Activated CD4-positive, alpha-beta T cell treated with anti-CD3 and anti-CD28 coated beads, Interleukin-2, amount 10 ng/mL, durations not matched to agents 7 days and 5 days (primary cell): ENCODE data around the gene C16orf74. TPM values are rescaled to one million over a fixed set of nuclear protein-coding genes. Genes with fewer than 3 reads are reported as not detected.

Source experiments
- CTCF ChIA-PET: fragments of 350-600 bp; sonication (Branson Sonifier 250); formaldehyde crosslinking; loops from one replicate; lab custom pipeline; 2021; ENCODE audit warnings: antibody characterized with exemption; lab: Charles Lee
- POLR2A ChIA-PET: fragments of 350-600 bp; sonication (Branson Sonifier 250); formaldehyde crosslinking; loops from one replicate; lab custom pipeline; 2021; ENCODE audit warnings: antibody characterized with exemption; lab: Charles Lee
- DNase-seq: peaks from one replicate; pipeline ENCODE4 v3.0.0-alpha.2; 2020
- H3K27ac Mint-ChIP-seq: one replicate; pipeline ENCODE4 v1.8.0; 2021; ENCODE audit warnings: mild to moderate bottlenecking, moderate library complexity, mixed read lengths
- H3K27me3 Mint-ChIP-seq: one replicate; pipeline ENCODE4 v1.8.0; 2021; ENCODE audit warnings: mixed read lengths
- H3K36me3 Mint-ChIP-seq: one replicate; pipeline ENCODE4 v1.8.0; 2021; ENCODE audit warnings: low read depth, mixed read lengths
- H3K4me1 Mint-ChIP-seq: one replicate; pipeline ENCODE4 v1.8.0; 2021; ENCODE audit warnings: mixed read lengths
- H3K4me3 Mint-ChIP-seq: one replicate; pipeline ENCODE4 v1.8.0; 2021; ENCODE audit warnings: mild to moderate bottlenecking, moderate library complexity, mixed read lengths
- H3K9me3 Mint-ChIP-seq: one replicate; pipeline ENCODE4 v1.8.0; 2021; ENCODE audit warnings: mixed read lengths
- total RNA-seq, 2 experiments: library from RNA; stranded (reverse); gene quantifications; one replicate each; pipeline ENCODE4 v1.2.3, GENCODE V29; 2021

Gene C16orf74
- total RNA-seq, 2 experiments from 2014 or later, result 1.6 to 1.7 TPM

DNA sequence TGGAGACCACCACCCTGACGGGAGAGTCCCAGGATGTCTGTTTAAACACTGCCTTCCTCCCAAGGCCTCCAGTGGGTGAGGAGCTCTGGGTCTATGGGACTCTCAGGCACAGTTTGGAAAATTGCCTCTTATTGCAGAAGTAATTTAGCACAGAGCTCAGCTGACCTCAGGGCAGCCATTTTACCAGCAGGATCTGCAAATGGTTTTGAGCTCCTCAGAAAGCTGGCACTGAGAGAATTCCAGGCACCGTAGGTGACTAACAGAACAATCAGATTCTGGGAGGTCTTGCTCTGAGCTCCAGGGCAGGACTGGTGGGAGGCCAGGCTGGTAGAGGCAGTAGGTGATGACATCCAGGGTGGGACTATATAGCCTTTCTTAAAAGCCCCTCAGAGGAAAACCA is 17.3 kb upstream of the C16orf74 start:
- ChIA-PET POLR2A (no interaction called here), CTCF (interaction anchor here (0.7 kb wide), 1 partner anchor 715 kb away, joined by 6 read pairs; no protein-coding TSS in a partner anchor)
- Mint-ChIP-seq H3K27ac (no peak overlapping the region), H3K27me3 (no peaks in the 10 kb centered on the region), H3K36me3 (no peaks in the 10 kb centered on the region), H3K9me3 (no peaks in the 10 kb centered on the region), H3K4me1 (no peaks in the 10 kb centered on the region), H3K4me3 (no peak overlapping the region)
- DNase-seq, result no peak

DNA sequence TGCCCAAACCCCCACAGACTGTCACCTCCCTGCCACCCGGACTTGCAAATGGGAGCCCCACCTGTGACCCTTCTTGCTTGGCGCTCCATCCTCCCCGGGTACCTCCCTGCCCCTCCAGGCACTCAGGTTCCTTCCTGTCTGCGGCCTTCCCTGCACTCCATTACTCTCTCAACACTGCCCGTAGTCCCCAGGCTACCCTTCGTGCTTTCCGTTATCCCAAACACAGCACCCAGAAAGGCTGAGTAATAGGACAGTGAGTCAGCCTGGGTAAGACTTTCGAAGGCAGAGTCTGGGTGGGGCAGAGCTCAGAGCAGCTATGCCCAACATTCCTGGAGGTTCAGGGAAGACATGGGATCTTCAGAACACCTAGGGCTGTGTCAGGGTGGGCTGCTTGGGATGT is 16.6 kb upstream of the C16orf74 start:
- H3K36me3 Mint-ChIP-seq, result no peaks in the 10 kb centered on the region
- no peak for DNase-seq
- no peak overlapping the region for H3K27ac Mint-ChIP-seq
- H3K27me3 Mint-ChIP-seq, result no peaks in the 10 kb centered on the region
- no peaks in the 10 kb centered on the region for H3K9me3 Mint-ChIP-seq
- no peak overlapping the region for H3K4me3 Mint-ChIP-seq
- CTCF ChIA-PET, result no interaction called here
- no peaks in the 10 kb centered on the region for H3K4me1 Mint-ChIP-seq
- POLR2A ChIA-PET, result no interaction called here

DNA sequence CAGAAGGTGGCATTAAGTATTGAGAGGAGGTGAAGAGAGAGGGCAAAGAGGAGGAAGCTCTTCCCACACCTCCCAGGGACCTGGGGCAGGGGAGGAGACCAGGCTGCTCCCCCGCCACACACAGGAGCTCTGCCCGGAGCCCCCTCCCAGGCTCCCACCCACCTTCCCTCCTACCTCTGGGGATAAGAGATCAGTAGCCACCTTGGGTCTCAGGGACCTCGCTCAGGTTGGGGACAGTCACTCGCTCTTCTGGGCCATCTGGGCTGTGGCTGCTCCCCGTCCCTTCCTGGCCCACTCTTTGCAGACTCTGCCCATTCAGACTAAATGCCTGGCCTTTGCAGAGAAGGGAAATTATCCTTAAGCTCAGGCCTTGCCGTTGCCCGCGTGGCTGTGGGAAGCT is 14.9 kb upstream of the C16orf74 start:
- Mint-ChIP-seq H3K9me3 (no peaks in the 10 kb centered on the region), H3K4me1 (no peaks in the 10 kb centered on the region), H3K27me3 (no peaks in the 10 kb centered on the region), H3K27ac (no peak overlapping the region), H3K36me3 (no peaks in the 10 kb centered on the region), H3K4me3 (no peak overlapping the region)
- ChIA-PET CTCF (no interaction called here), POLR2A (no interaction called here)
- DNase-seq, result no peak

DNA sequence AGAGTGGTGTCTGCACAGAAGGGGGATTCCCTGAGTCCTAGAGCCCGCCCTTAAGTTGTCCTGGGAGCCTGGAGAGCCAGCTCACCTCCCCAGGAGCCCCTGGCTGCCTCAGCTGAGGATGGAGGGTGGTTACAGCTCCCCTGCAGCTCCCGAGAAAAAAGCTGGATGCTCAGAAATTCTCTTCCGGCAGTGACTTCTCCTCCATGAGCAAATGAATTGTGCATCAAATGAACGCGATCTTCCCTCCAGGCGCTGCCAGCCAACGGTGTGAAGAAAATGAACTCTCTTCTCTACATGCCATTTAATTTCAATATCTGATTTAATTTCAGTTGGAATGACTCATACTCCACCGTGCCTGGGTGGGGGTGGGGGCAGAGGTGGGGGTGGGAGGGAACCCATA is 14.3 kb upstream of the C16orf74 start:
- Mint-ChIP-seq H3K27me3 (peaks cover 2% of the 10 kb centered on the region), H3K36me3 (no peaks in the 10 kb centered on the region), H3K9me3 (no peaks in the 10 kb centered on the region), H3K27ac (no peak overlapping the region), H3K4me3 (no peak overlapping the region), H3K4me1 (no peaks in the 10 kb centered on the region)
- DNase-seq, result no peak
- ChIA-PET CTCF (no interaction called here), POLR2A (no interaction called here)

DNA sequence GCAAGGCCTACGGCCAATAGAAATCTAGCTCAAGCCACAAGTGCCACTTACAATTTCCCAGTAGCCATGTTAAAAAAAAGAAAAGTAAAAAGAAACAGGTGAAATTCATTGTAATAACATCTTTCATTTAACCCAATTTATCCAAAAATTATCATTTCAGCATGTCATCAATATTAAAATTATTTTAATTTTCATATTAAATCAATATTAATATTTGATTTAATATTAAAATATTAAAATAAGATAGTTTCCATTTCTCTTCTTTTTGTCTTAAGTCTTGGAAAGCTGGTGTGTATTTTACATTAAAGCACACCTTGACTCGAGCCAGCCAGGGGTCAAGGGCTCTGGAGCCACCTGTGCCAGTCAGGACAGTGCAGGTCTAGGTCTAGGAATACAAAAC is 12.7 kb upstream of the C16orf74 start:
- Mint-ChIP-seq H3K4me1 (peaks cover 7% of the 10 kb centered on the region), H3K4me3 (no peak overlapping the region), H3K9me3 (no peaks in the 10 kb centered on the region), H3K27me3 (peaks cover 18% of the 10 kb centered on the region), H3K27ac (no peak overlapping the region), H3K36me3 (no peaks in the 10 kb centered on the region)
- CTCF ChIA-PET, result no interaction called here
- POLR2A ChIA-PET, result no interaction called here
- DNase-seq, result no peak

GRCh38 chr16:85762970-85763369 is 12.1 kb upstream of the C16orf74 start:
- ChIA-PET CTCF (no interaction called here), POLR2A (no interaction called here)
- H3K36me3 Mint-ChIP-seq, result no peaks in the 10 kb centered on the region
- H3K27me3 Mint-ChIP-seq, result peaks cover 22% of the 10 kb centered on the region
- peaks cover 7% of the 10 kb centered on the region for H3K4me1 Mint-ChIP-seq
- DNase-seq, result no peak
- no peaks in the 10 kb centered on the region for H3K9me3 Mint-ChIP-seq
- no peak overlapping the region for H3K4me3 Mint-ChIP-seq
- H3K27ac Mint-ChIP-seq, result no peak overlapping the region

DNA sequence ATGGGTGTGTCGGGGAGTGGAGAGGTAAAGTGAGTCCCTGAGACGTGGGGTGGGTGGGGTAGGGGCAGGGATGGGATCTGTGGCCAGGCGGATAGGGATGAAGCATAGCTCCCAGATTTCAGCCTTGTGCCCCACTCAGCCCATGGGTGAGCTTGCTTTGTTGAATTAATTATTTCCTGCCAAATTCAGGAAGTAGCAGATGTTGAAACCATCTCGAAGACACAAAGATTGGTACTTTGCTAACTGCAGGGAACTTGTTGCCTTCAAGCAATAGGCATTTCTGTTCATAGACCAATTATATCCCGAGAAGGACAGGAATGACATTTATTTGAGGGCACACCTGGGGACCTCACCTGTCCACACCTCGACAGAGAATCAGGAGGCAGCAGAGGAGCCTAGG is 11.0 kb upstream of the C16orf74 start:
- Mint-ChIP-seq H3K4me1 (peaks cover 11% of the 10 kb centered on the region), H3K36me3 (no peaks in the 10 kb centered on the region), H3K4me3 (no peak overlapping the region), H3K27me3 (peaks cover 27% of the 10 kb centered on the region), H3K27ac (no peak overlapping the region), H3K9me3 (no peaks in the 10 kb centered on the region)
- CTCF ChIA-PET, result no interaction called here
- DNase-seq, result no peak
- POLR2A ChIA-PET, result no interaction called here

GRCh38 chr16:85759631-85760419 is 8.9 kb upstream of the C16orf74 start:
- Mint-ChIP-seq H3K4me3 (no peak overlapping the region), H3K36me3 (no peaks in the 10 kb centered on the region), H3K4me1 (peaks cover 11% of the 10 kb centered on the region), H3K27ac (no peak overlapping the region), H3K9me3 (no peaks in the 10 kb centered on the region), H3K27me3 (peaks cover 27% of the 10 kb centered on the region)
- POLR2A ChIA-PET, result no interaction called here
- peak; percentile 22 for DNase-seq
- CTCF ChIA-PET, result no interaction called here

- no peaks in the 10 kb centered on the region for H3K36me3 Mint-ChIP-seq
- peaks cover 11% of the 10 kb centered on the region for H3K4me1 Mint-ChIP-seq
- H3K9me3 Mint-ChIP-seq, result no peaks in the 10 kb centered on the region
- no peak overlapping the region for H3K27ac Mint-ChIP-seq
- no peak overlapping the region for H3K4me3 Mint-ChIP-seq
- peaks cover 27% of the 10 kb centered on the region for H3K27me3 Mint-ChIP-seq
- POLR2A ChIA-PET, result no interaction called here
- CTCF ChIA-PET, result no interaction called here
- no peak for DNase-seq
Measured at GRCh38 chr16:85759136-85759535, 8.2 kb upstream of the C16orf74 start.

GRCh38 chr16:85757341-85757822 is 6.5 kb upstream of the C16orf74 start:
- Mint-ChIP-seq H3K27me3 (peaks cover 33% of the 10 kb centered on the region), H3K4me1 (peaks cover 11% of the 10 kb centered on the region), H3K27ac (no peak overlapping the region), H3K4me3 (no peak overlapping the region), H3K9me3 (no peaks in the 10 kb centered on the region), H3K36me3 (no peaks in the 10 kb centered on the region)
- POLR2A ChIA-PET, result no interaction called here
- no peak for DNase-seq
- CTCF ChIA-PET, result no interaction called here

DNA sequence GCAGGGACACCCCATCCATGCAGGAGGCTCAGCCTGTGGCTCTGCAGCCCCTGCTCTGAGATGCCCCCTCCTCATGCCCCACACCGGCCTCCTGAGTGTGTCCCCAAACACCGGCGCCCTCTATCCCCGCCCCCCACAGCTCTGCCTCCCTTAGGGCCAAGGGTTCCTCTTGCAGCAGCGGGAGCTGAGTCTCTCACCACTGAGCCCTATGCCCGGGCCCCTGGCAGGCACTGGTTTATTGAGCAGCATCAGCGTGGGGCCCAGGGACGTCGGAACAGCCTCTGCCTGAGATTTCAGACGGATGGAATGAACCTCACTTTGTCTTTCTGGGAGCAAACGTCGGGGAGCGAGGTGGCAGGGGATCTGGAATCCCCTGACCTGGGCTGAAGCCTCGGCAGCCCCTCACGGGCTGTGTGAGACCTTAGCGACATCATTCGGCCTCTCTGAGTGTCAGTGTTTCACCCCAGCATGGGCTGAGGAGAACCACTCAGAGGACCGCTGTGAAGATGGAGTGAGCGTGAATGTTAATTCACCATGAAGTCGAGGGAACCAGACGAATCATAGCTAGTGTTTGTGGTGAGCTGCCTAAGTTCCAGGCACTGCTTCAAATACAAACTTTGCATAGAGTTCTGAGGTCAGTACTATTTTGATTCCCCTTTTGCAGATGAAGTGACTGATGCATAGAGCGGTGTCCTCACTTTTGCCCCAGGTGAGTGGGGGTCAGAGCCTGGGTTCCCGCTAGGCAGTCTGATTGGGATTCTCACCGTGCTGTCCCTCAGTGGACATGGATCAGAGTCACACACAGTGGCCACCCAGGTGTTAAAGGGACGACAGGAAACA is 5.3 kb upstream of the C16orf74 start:
- no peaks in the 10 kb centered on the region for H3K36me3 Mint-ChIP-seq
- CTCF ChIA-PET, result interaction anchor here (1.5 kb wide), 1 partner anchor 65 kb away, joined by 3 read pairs; no protein-coding TSS in a partner anchor
- peaks cover 11% of the 10 kb centered on the region for H3K4me1 Mint-ChIP-seq
- no peak overlapping the region for H3K4me3 Mint-ChIP-seq
- no peak overlapping the region for H3K27ac Mint-ChIP-seq
- DNase-seq, result no peak
- H3K27me3 Mint-ChIP-seq, result peaks cover 41% of the 10 kb centered on the region
- POLR2A ChIA-PET, result no interaction called here
- no peaks in the 10 kb centered on the region for H3K9me3 Mint-ChIP-seq

GRCh38 chr16:85754413-85754812 is 3.5 kb upstream of the C16orf74 start:
- Mint-ChIP-seq H3K27me3 (peaks cover 38% of the 10 kb centered on the region), H3K27ac (peak overlapping the region; percentile 36), H3K4me1 (peaks cover 15% of the 10 kb centered on the region), H3K9me3 (no peaks in the 10 kb centered on the region), H3K4me3 (no peak overlapping the region), H3K36me3 (no peaks in the 10 kb centered on the region)
- POLR2A ChIA-PET, result no interaction called here
- no peak for DNase-seq
- CTCF ChIA-PET, result interaction anchor here (1.2 to 1.5 kb wide), 2 partner anchors 67 to 1309 kb away, joined by 3 read pairs; no protein-coding TSS in a partner anchor

DNA sequence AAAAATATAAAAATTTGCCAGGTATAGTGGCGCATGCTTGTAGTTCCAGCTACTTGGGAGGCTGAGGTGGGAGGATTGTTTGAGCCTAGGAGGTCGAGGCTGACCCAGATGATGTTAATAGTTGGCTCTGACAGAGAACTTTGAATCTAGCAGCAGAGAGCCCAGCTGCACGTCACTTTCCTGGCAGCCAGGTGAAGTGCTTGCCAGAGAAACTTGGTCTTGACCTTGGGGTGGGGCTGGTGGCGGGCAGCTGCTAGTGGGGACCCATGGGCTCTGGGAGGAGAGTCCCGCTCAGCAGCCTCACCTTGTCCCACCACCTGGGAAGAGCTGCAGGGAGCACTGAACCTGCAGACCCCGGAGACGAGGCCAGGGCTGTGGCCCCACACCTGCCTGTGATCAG is 3.1 kb upstream of the C16orf74 start:
- Mint-ChIP-seq H3K27ac (no peak overlapping the region), H3K36me3 (no peaks in the 10 kb centered on the region), H3K27me3 (peaks cover 35% of the 10 kb centered on the region), H3K4me3 (no peak overlapping the region), H3K4me1 (peaks cover 12% of the 10 kb centered on the region), H3K9me3 (no peaks in the 10 kb centered on the region)
- DNase-seq, result no peak
- ChIA-PET CTCF (interaction anchor here (1.2 kb wide), 1 partner anchor 1309 kb away, joined by 3 read pairs; no protein-coding TSS in a partner anchor), POLR2A (no interaction called here)
